ENCODE data around the gene OBP2B. TPM values are rescaled to one million over a fixed set of nuclear protein-coding genes. Genes with fewer than 3 reads are reported as not detected.

The OBP2B gene
- polyA plus RNA-seq, 1 donor (not counting 4 experiments of a cell fraction or from before 2014, with no cell fraction given), result not detected

GRCh38 chr9:133235549-133236222 is 26.6 kb upstream of the OBP2B start:
- no peaks in the 10 kb centered on the region for H3K9me3 ChIP-seq (ENCODE audit: control insufficient read depth, low read depth, low read length)
- H3K27ac ChIP-seq (ENCODE audit: control insufficient read depth, insufficient read depth, low read length), result no peak overlapping the region
- no peaks in the 10 kb centered on the region for H3K27me3 ChIP-seq (ENCODE audit: control insufficient read depth, extremely low read depth, insufficient read depth, low read length)
- H4K20me1 ChIP-seq (ENCODE audit: control insufficient read depth, extremely low read depth, insufficient read depth, low read length), result no peaks in the 10 kb centered on the region
- H3K9ac ChIP-seq (ENCODE audit: control insufficient read depth, extremely low read depth, insufficient read depth, low read length), result no peak overlapping the region
- H3K79me2 ChIP-seq (ENCODE audit: control insufficient read depth, insufficient read depth, low read length), result no peaks in the 10 kb centered on the region
- no peak for TF ChIP-seq CTCF (optimal IDR thresholded peaks at IDR 0.05 in 1 of 3, IDR thresholded peaks at IDR 0.05 in 1 of 3, conservative IDR thresholded peaks at IDR 0.05 in 1 of 3; ENCODE audit: extremely low read depth in 1 of 3, insufficient read depth in 2 of 3, low read length in 3 of 3)
- DNase-seq (ENCODE audit: low read depth, low spot score) (no peak), FAIRE-seq (no peak)
- dilution Hi-C loops (cut with MboI; ENCODE audit: extremely low pct_ligation_motif_present, low sequenced_read_pairs), result no loop called here
- no peaks in the 10 kb centered on the region for H3K36me3 ChIP-seq (ENCODE audit: control insufficient read depth in 2 of 2, extremely low read depth in 1 of 2, insufficient read depth in 2 of 2, low read length in 2 of 2)
- H3K4me3 ChIP-seq (ENCODE audit: control insufficient read depth in 2 of 3, extremely low read depth in 1 of 3, insufficient read depth in 2 of 3, low read depth in 1 of 3, low read length in 3 of 3), result no peak overlapping the region
- H3K9me1 ChIP-seq (ENCODE audit: control insufficient read depth, extremely low read depth, insufficient read depth, low read length), result no peaks in the 10 kb centered on the region
- H3K4me2 ChIP-seq (ENCODE audit: control insufficient read depth, extremely low read depth, insufficient read depth, low read depth, low read length), result no peak overlapping the region
- H3K4me1 ChIP-seq (ENCODE audit: control insufficient read depth, extremely low read depth, insufficient read depth, low read length), result peaks cover 8% of the 10 kb centered on the region
- H2AFZ ChIP-seq (ENCODE audit: control insufficient read depth, low read length), result no peak overlapping the region

- H3K36me3 ChIP-seq (ENCODE audit: control insufficient read depth in 2 of 2, extremely low read depth in 1 of 2, insufficient read depth in 2 of 2, low read length in 2 of 2), result no peaks in the 10 kb centered on the region
- TF ChIP-seq EZH2 (IDR thresholded peaks at IDR 0.05; ENCODE audit: low read length) (no peak), CTCF (optimal IDR thresholded peaks at IDR 0.05 in 1 of 3, IDR thresholded peaks at IDR 0.05 in 1 of 3, conservative IDR thresholded peaks at IDR 0.05 in 1 of 3; ENCODE audit: extremely low read depth in 1 of 3, insufficient read depth in 2 of 3, low read length in 3 of 3) (no peak)
- no peak overlapping the region for H2AFZ ChIP-seq (ENCODE audit: control insufficient read depth, low read length)
- H3K27ac ChIP-seq (ENCODE audit: control insufficient read depth, insufficient read depth, low read length), result no peak overlapping the region
- H3K4me2 ChIP-seq (ENCODE audit: control insufficient read depth, extremely low read depth, insufficient read depth, low read depth, low read length), result no peak overlapping the region
- H3K9me3 ChIP-seq (ENCODE audit: control insufficient read depth, low read depth, low read length), result no peaks in the 10 kb centered on the region
- H3K9ac ChIP-seq (ENCODE audit: control insufficient read depth, extremely low read depth, insufficient read depth, low read length), result no peak overlapping the region
- DNase-seq (ENCODE audit: low read depth, low spot score) (no peak), FAIRE-seq (no peak)
- H3K27me3 ChIP-seq (ENCODE audit: control insufficient read depth, extremely low read depth, insufficient read depth, low read length), result no peaks in the 10 kb centered on the region
- H3K79me2 ChIP-seq (ENCODE audit: control insufficient read depth, insufficient read depth, low read length), result no peaks in the 10 kb centered on the region
- no peaks in the 10 kb centered on the region for H3K9me1 ChIP-seq (ENCODE audit: control insufficient read depth, extremely low read depth, insufficient read depth, low read length)
- no peaks in the 10 kb centered on the region for H4K20me1 ChIP-seq (ENCODE audit: control insufficient read depth, extremely low read depth, insufficient read depth, low read length)
- no peak overlapping the region for H3K4me3 ChIP-seq (ENCODE audit: control insufficient read depth in 2 of 3, extremely low read depth in 1 of 3, insufficient read depth in 2 of 3, low read depth in 1 of 3, low read length in 3 of 3)
- dilution Hi-C loops (cut with MboI; ENCODE audit: extremely low pct_ligation_motif_present, low sequenced_read_pairs), result no loop called here
- peaks cover 8% of the 10 kb centered on the region for H3K4me1 ChIP-seq (ENCODE audit: control insufficient read depth, extremely low read depth, insufficient read depth, low read length)
Measured at GRCh38 chr9:133234577-133235322, 25.7 kb upstream of the OBP2B start.
